GF-D8 (cell line): ENCODE measurements around the gene OR1B1.
"Not testable (repeated sequence)": the region's sequence is repeated elsewhere in the genome, so short reads cannot be mapped to it uniquely, and the experiment has no call there.

ENCODE experiments used
- DNase-seq: peaks from one replicate; lab custom pipeline; 2025; lab: John Stamatoyannopoulos, UW

Gene OR1B1

DNA sequence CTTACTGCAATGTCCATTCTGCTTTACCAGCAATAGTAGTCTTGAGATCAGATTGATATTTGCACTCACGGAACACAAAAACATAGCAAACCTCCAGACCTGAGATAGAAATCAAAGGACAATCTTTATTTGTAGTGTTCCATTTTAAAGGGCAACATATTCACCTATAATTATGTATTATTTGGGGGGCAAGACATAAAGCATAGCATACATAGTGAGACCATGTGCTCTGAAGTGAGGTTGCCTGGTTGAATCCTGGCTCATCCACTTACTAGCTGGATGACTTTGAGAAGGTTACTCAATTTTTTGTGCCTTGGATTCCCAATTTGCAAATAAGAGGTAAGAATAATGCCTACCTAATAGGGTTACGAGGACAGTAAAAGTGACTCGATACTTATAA is at the start of gene OR1B1:
Gene OR1B1 (minus strand): TSS at position 101 of the 400 bp plus-strand sequence.
- DNase-seq: no peak

DNA sequence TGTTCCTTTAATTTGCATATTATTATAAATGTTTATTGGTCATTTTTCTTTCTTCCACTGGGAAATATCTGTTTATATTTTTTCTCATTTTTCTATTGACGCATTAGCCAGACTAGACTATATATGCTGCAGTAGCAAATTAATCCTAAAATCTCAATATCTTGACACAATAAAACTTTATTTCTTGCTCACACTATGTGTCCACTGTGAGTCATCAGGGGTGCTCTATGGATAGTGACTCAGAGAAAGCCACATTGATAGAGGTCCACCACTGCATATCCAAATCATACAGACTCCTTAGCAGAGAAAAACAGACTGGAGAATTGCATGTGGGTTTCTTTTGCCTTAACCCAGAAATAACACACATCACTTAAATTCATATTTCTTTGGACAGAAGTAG is 38.3 kb upstream of the OR1B1 start:
- DNase-seq: no peak

DNA sequence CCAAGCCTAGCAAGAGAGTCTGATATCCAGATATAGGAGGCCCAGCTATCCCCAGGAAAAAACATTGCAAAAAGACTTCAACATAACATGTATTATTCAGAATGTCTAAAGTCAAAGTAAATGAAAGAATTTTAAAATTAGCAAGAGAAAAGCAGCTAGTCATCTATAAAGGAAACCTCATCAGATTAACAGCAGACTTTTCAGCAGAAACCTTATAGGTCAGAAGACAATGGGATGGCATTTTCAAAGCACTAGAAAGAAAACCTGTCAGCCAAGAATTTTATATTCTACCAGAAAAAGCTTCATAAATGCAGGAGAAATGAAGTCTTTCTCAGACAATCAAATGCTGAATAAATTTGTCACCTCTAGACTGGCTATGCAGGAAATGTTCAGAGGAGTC is 27.4 kb upstream of the OR1B1 start:
- no peak for DNase-seq

DNA sequence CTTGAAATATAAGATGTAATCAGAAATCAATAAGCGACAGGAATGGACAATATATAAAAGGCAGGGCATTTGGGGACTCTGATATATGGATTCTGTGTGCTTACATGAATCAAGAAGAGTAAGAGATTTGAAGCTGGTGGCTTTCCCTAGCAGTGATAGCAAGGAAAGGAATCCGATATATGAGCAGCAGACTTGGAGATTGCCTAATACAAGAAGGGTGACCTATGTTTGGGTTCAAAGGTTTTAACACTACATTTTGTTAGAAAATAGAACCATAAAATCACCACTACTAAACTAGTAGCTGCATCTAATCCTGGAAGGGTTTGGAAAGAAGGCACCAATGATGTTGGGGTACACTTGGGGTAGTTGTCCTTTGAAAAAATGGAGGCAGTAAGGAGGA is 15.1 kb upstream of the OR1B1 start:
- DNase-seq: no peak

DNA sequence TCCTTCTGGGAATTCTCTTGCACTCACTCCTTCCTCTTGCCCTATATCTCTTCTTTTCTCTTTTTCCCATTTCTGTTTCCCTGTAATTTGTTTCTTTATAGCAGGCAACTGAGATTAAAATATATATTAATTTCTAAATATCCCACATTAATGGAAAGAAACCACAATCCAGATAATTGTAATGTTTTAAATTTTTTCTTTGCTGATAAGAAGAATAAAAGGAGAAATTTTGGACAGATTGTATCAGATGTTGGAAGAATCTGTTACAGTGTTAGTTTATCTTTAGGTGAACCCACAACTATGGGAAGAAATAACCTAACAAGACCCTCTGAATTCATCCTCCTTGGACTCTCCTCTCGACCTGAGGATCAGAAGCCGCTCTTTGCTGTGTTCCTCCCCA is 4.0 kb upstream of the OR1B1 start, which contains the start of gene OR1L1:
Gene OR1L1 (plus strand): TSS at position 301 of the 400 bp plus-strand sequence. CDS start 0 bp downstream, at position 301.
- DNase-seq: no peak

DNA sequence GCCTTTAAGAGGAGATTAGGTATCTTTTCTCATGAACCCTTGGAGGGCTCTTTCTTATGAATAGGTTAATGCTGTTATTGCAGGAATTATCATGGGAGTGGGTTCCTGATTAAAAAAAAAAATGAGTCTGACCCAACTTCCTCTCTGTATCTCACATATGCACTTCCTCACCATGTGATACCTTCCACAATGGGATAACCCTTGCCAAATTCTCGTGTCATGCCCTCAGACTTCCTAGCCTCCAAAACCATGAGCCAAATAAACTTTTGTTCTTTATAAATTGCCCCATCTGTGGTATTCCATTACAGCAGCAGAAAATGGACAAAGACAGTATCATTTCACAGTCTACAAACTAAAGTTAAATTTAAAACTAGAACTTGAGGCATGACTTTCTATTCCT is 1.0 kb downstream of the OR1B1 start:
- DNase-seq: no peak

DNA sequence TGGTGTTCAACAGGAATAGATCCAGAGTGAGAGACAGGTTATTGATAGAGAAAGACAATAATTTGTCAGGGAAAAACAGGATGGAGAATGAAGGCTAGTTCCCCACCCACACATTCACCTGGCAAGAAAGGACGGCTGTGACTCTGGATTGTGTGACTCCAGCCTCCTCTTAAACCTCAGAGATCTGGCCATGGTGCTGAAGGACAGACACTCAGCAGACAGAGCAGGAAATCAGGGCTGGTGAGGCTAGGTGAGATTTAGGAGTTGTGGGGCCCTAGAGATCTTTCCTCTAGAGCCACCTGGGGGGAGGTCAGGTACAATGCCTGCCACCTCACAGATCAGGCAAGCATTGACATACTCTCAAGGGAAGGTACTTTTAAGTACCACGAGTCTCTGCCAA is 15.2 kb downstream of the OR1B1 start:
- no peak for DNase-seq

DNA sequence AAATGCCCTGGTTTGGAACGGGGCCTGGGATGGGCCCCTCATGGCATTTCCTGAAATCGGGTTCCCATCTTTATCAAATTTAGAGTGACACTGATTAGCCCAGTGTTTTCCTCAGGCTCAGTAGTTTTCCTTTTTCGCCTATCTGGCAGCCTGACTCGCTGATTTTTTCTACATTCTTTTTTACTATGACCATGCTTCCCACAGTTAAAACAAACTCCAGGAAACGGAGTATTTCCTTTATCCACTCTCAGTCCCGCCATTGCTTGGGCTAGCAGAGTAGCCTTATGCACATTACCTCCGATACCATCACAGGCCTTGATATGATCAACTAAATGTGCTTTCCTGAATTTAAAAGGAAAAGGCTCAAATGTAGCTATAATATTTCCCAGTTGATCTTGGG is 37.4 kb downstream of the OR1B1 start:
- DNase-seq: no peak

DNA sequence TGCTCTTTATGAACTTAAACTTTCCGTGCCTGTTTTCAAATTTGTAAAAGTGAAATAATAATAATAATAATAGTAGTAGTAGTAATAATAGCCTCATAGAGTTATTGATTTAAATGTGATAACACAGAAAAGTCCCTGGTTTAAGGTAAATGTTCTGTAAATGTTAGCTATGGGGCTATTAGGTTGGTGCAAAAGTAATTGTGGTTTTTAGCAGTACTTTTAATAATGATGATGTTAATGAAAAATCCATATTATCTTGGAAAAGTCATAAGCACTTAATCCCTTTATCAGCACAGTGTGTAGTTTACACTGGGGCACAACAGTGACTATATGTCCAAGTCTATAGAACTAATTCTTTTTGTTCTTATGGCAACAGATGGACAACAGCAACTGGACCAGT is 43.1 kb downstream of the OR1B1 start, which contains the start of gene OR1Q1:
Gene OR1Q1 (plus strand): TSS at position 377 of the 400 bp plus-strand sequence. CDS start 0 bp downstream, at position 377.
- no peak for DNase-seq

DNA sequence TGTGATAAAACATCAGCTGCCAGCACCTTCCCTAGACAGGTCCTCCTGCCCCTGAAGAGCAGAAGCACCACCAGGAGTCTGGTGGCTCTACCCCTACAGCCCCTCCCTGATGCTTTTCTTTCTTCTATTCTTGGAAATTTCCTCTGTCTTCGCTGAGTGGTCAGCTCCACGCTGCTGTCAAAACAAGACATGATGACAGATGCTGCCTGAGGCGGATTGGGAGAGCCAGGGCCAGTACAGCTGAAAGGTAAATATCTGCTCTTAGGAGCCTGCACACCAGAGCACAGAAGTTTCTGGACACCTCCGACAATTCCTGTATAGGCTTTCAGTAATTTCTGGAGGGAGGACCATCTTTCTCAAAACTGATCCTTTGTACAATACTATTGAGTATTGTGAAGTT is 47.6 kb downstream of the OR1B1 start:
- no peak for DNase-seq

DNA sequence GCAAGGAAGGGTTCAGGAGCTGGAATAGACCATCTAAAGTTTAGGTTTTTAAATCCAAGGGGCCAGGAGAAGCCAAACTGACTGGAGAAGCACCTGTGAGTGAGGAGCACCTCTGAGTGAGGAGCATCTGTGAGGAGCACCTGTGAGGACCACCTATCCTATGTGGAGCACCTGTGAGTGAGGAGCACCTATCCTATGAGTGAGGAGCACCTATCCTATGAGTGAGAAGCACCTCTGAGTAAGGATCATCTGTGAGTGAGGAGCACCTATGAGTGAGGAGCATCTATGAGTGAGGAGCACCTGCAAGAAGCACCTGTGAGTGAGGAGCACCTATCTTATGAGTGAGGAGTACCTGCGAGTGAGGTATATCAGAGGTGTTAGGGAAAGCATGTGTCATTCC is 50.8 kb downstream of the OR1B1 start:
- DNase-seq: no peak

DNA sequence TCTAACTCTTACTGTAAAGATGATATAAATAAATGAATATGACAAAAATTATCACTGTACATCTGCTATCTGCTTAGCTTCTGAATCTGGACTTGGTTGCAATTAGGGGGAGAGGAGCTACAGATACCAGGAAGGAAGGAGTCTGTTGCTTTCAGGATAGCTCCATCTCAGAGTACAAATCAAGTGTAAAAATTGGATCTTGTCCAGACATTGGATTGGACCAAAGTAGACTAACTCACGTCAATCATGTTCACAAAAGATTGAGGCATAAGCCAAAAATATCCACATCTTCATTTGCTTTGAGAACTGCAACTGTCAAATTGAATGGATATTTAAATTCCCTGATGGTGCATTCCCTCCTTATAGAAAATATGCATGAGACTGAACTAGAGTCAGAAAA is 51.7 kb downstream of the OR1B1 start:
- no peak for DNase-seq

DNA sequence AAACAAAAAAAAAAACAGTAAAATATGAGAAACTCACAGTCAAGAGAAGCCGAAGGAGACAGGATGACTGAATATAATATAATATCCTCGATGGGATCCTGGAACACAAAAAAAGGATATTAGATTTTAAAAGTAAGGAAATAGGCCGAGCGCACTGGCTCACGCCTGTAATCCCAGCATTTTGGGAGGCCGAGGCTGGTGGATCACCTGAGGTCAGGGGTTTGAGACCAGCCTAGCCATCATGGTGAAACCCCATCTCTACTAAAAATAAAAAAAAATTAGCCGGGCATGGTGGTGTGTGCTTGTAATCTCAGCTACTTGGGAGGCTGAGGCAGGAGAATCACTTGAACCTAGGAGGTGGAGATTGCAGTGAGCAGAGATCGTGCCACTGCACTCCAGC is 74.1 kb downstream of the OR1B1 start, which contains the start of gene OR1L8:
Gene OR1L8 (minus strand): TSS at position 101 of the 400 bp plus-strand sequence. CDS start 14,907 bp downstream, outside the sequence.
- DNase-seq: not testable (repeated sequence)

DNA sequence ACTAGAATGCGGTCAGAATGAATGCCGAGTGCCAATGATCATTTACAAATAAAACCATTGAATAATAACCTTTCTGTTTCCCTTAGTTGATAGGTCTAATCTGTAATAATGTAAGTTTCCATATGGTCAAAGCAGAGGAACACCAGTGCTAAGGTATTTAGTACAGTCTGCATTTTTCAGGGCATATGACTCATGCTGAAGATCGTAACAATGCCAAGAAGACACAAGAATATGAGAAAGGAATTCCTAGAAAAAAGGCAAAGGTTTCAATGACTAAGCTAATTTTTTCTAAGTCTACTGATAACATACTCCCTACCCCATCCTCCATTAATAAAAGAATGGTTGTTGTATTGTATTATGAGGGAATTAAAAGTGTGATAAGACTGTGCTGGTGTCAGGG is 77.1 kb downstream of the OR1B1 start:
- DNase-seq: no peak

DNA sequence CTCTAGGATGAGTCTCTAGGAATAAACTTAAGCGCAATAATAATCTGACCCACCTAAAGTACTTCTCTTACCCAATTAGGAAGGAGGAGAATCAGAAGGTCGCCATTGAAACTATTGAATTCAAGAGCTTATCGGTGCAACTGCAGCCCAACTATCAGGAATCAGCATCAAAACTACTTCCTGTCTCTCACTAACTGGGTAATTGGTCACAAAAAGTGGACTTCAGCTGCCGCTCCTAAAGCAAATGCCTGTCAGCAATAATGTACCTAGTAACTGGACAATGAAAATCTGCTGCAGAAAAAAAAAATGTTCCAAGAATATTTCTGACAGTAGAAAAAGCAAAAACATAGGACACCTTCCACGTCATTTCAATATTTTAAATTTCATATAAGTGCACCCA is 77.6 kb downstream of the OR1B1 start:
- no peak for DNase-seq
